ENCODE measurements around the gene TNF.
A peak's percentile ranks its signal among the peaks of the same experiment; 100 is the strongest.
"Not testable (repeated sequence)": the region's sequence is repeated elsewhere in the genome, so short reads cannot be mapped to it uniquely, and the experiment has no call there.

TNF gene

DNA sequence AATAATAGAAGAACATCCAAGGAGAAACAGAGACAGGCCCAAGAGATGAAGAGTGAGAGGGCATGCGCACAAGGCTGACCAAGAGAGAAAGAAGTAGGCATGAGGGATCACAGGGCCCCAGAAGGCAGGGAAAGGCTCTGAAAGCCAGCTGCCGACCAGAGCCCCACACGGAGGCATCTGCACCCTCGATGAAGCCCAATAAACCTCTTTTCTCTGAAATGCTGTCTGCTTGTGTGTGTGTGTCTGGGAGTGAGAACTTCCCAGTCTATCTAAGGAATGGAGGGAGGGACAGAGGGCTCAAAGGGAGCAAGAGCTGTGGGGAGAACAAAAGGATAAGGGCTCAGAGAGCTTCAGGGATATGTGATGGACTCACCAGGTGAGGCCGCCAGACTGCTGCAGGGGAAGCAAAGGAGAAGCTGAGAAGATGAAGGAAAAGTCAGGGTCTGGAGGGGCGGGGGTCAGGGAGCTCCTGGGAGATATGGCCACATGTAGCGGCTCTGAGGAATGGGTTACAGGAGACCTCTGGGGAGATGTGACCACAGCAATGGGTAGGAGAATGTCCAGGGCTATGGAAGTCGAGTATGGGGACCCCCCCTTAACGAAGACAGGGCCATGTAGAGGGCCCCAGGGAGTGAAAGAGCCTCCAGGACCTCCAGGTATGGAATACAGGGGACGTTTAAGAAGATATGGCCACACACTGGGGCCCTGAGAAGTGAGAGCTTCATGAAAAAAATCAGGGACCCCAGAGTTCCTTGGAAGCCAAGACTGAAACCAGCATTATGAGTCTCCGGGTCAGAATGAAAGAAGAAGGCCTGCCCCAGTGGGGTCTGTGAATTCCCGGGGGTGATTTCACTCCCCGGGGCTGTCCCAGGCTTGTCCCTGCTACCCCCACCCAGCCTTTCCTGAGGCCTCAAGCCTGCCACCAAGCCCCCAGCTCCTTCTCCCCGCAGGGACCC lies 981 bp upstream of the TNF start:
- DNase-seq = no peak

- DNase-seq = no peak
These were observed 754 bp downstream of the TNF start for GRCh38 chr6:31575952-31576685.

DNA sequence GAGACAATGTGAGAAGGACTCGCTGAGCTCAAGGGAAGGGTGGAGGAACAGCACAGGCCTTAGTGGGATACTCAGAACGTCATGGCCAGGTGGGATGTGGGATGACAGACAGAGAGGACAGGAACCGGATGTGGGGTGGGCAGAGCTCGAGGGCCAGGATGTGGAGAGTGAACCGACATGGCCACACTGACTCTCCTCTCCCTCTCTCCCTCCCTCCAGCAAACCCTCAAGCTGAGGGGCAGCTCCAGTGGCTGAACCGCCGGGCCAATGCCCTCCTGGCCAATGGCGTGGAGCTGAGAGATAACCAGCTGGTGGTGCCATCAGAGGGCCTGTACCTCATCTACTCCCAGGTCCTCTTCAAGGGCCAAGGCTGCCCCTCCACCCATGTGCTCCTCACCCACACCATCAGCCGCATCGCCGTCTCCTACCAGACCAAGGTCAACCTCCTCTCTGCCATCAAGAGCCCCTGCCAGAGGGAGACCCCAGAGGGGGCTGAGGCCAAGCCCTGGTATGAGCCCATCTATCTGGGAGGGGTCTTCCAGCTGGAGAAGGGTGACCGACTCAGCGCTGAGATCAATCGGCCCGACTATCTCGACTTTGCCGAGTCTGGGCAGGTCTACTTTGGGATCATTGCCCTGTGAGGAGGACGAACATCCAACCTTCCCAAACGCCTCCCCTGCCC lies 1.7 kb downstream of the TNF start:
- DNase-seq = peak; percentile 51

GRCh38 chr6:31577579-31577966 lies 2.2 kb downstream of the TNF start:
- DNase-seq = no peak

GRCh38 chr6:31578184-31579118 lies 3.1 kb downstream of the TNF start:
- DNase-seq = no peak

- no peak for DNase-seq
These were observed 3.7 kb downstream of the TNF start for GRCh38 chr6:31579119-31579505.

DNA sequence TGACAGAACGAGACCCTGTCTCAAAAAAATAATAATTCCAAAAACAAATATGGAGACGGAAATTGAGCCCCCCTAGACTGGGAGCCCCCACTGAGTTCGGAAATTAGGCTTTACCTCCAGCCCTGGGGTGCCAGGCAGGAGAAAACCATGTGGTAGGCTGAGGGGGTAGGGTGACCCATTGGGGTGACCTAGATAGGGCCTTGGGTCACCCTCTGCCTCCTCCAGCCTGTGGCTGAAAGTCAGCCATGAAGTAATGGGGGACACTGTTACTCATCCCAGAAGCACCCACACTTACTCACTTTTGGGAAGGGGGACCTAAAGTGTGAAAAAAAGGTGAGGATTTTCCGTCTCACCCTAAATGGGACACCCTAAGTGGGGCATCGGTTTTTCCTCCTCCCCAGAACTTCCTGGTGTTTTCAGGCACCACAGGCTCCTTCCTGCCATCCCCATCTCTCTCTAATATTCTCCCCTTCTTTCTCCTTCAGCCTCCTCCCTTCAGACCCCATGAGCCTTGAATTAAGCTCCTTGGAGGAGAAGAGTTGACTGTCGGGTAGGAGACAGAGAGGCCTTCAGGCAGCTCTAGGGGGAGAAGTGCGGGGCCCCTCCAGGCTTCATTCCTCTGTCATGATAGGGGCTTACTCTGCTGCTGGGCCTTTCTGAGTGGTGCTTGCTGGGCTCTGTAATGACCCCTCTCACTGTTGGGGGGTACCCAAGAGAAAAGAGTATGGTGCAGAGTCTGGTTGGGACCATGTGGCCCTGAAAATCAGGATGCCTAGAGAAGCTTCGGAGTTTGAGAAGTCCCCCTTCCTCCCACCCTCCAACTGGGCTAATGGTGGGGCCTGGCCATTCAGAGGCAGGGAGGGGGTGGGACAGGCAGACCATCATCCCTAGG lies 4.4 kb downstream of the TNF start:
- no peak for DNase-seq

DNA sequence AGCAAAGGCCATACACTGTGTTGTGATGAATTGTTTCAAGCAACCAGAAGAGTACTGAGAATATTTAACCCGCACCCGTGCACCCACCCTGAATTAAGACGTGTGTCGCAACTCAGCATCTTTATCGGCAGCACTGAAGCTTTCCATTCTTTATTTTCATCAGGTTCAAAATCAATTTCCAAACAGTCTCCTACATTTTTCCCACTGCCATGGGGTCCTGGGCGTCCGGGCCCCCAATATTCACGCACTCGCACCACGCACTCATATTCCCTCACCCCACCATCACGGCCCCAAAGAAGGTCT lies 5.0 kb downstream of the TNF start:
- no peak for DNase-seq

- DNase-seq = peak; percentile 78
These were observed 5.6 kb downstream of the TNF start for GRCh38 chr6:31580807-31581433.

DNA sequence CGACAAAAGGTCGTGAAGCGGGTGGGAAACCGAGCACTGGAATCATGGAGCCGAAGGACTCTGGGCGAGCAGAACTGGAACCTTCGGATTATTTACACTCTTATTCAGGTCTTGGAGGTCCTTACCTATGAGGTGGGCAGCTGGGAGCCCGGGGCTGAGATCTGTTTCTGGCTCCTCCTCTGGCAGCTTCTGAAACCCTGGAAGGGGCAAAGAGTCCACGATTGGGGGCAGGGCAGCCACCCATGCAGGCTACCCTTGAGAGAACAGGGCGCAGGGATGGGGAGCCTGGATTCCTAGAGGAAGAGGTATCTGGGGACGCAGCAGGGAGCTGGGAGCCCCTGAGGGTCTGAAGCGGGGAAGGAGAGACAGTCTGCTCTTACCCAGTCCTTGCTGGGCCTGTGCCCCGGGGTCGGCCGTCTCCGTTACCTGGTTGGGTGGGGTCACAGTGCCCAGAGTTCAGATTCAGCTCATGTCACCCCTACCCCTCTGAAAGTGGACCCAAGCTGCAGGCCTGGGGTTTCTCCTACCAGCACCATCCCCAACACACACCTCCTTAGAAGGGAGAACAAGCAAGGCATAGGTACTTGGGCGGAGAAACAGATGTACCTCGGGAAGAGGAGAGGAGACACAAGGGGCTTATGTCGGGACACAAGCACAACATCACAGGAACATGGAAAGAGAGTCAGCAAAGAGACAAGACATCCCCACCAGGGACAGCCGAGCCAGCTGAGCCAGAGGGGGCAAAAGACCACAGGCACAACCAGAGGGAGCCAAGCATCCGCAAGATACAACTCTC lies 6.3 kb downstream of the TNF start:
- no peak for DNase-seq

DNA sequence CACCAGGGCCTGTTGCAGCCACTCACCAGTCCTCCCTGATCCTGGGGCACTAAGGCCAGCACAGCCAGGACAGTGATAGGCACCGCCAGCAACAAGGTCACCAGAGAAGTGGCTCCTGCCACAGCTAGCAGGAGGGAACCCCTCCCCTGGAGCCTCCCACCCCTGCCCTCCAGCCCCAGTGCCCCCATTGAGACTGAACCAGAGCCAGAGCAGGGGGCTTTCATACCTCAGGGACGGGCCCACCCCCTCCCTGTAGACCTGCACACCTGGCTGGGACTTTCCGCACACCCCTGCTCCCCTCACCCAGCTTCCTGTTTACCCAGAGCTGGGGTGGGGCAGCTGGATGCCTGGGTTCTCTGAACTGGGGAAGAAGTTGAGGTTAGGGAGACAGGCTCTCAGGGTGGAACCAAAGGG lies 6.9 kb downstream of the TNF start, which contains the start of gene LTB:
Gene LTB (minus strand): TSS at position 195 of the 414 bp plus-strand sequence. CDS start 7 bp downstream, at position 188.
- peak; percentile 70 for DNase-seq

DNA sequence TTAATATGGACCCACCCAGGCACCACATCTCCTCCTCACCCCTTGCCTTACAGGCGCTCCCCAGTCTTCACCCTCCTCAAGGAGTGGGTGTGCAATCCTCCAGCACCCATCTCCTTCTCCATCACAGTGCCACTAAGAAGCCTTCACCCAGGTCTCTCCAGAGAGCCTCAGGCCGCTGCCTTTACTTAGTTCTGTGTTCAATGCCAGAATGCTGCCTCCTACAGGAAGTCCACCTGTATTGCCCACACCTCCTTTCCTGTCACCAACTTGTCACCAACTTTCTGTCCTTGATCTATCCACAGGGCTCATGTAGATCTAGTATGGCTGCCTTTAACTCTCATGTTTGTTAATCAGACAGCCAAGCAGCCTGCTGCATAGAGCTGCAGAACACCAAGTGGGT lies 10.1 kb downstream of the TNF start:
- DNase-seq = no peak

- no peak for DNase-seq
These were observed 10.6 kb downstream of the TNF start, which contains the start of gene LST1 for GRCh38 chr6:31586008-31586407. Gene LST1, plus strand, starts transcription at chr6:31586277. Its CDS starts 1,023 bp downstream, at chr6:31587300.

GRCh38 chr6:31586599-31587281 lies 11.4 kb downstream of the TNF start:
- DNase-seq = no peak

- no peak for DNase-seq
These were observed 12.7 kb downstream of the TNF start for GRCh38 chr6:31587791-31588777.

DNA sequence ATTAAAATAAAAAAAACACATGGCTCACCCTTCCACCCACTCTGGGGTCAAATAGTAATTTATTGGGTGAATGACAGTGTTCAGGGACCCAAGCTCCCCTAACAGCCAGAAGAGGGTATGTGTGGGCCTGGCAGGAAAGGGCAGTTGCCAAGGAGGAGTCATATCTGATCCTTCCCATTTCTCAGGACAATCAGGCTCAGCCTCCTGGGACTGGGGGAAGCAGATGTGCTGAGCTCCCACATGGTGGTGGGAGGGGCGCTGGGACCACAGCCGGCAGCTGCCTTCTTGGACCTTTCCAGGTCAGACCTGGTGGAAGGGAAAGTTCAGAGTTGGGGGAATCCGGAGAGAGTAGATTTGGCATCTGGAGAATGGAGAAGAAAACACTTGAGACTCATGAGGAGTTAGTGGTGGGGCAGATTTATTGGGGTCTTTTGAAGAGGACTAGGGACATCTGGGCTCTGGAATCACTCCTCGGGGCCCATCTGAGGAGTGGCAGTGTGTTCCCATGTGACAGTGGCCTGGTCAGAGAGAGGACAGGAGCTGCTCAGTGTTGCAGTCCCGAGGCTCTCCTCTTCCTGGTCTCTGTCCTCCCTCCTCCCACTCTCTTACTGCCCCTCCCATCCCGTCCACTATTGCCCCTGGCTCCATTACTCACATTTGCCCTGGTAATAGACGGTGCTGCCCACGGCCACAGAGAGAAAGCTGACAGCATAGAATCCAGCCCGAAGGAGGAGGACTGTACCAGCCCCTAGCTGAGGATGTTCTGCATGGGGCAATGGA lies 13.7 kb downstream of the TNF start:
- no peak for DNase-seq

GRCh38 chr6:31590691-31591090 lies 15.3 kb downstream of the TNF start:
- not testable (repeated sequence) for DNase-seq
